Astrocyte (in vitro differentiated cells and primary cell): ENCODE measurements around the gene RRP36.

Experiments used
- CTCF ChIP-seq: IDR thresholded peaks from 2 replicates; pipeline ENCODE4 v1.5.1; 2011; ENCODE audit warnings: low read depth, mild to moderate bottlenecking, inconsistent platforms, low read length, moderate library complexity; ENCODE audit not compliant: insufficient read depth
- EZH2 ChIP-seq: IDR thresholded peaks from 2 replicates; pipeline ENCODE4 v1.6.1; 2012; ENCODE audit warnings: mild to moderate bottlenecking, low read length, inconsistent platforms; ENCODE audit not compliant: insufficient read depth

DNA sequence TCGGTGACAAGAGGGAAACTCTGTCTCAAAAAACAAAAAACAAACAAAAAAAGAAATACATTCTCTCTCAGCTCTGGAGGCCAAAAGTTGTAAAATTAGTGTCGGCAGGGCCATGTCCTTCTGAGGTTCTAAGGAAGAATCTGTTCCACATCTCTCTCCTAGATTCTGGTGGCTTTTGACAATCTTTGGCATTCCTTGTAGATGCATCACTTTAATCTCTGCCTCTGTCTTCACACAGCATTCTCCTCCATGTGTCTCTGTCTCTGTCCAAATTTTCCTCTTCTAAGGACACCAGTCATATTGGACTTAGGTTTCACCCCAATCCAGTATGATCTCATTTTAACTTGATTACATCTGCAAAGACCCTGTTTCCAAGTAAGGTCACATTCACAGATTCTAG is 28.0 kb upstream of the RRP36 start:
- TF ChIP-seq CTCF (no peak), EZH2 (no peak)
